Measurements from ENCODE around the gene ANKDD1A. TPM values are rescaled to one million over a fixed set of nuclear protein-coding genes. Genes with fewer than 3 reads are reported as not detected.

Gene ANKDD1A
- total RNA-seq, 1 experiment from 2014 or later: 0.16 TPM

- no peak for DNase-seq (ENCODE audit: unreplicated experiment)
- TF ChIP-seq CTCF (IDR thresholded peaks at IDR 0.05; ENCODE audit: unreplicated experiment): no peak
- BruUV-seq (replicated peaks): no TSS peak
- no peaks in the 10 kb centered on the region for H3K36me3 Mint-ChIP-seq (ENCODE audit: insufficient read depth, unreplicated experiment)
- no peak overlapping the region for H3K4me3 Mint-ChIP-seq (ENCODE audit: unreplicated experiment)
- ChIA-PET CTCF (interaction anchor here (0.6 kb wide), 1 partner anchor 11 kb away, joined by 3 read pairs; no protein-coding TSS in a partner anchor), POLR2A (interaction anchor here (0.5 kb wide), 1 partner anchor 215 kb away, joined by 6 read pairs; no protein-coding TSS in a partner anchor)
- H3K27ac Mint-ChIP-seq (ENCODE audit: low read depth, unreplicated experiment): no peak overlapping the region
- H3K4me1 Mint-ChIP-seq (ENCODE audit: insufficient read depth, unreplicated experiment): peaks cover 26% of the 10 kb centered on the region
- intact Hi-C loops (cut with micrococcal nuclease): no loop called here
- no peaks in the 10 kb centered on the region for H3K9me3 Mint-ChIP-seq (ENCODE audit: unreplicated experiment)
- no peaks in the 10 kb centered on the region for H3K27me3 Mint-ChIP-seq (ENCODE audit: insufficient read depth, unreplicated experiment)
Observed at GRCh38 chr15:64901141-64901540, 10.6 kb upstream of the ANKDD1A start.

GRCh38 chr15:64901914-64902313 is 9.8 kb upstream of the ANKDD1A start:
- no peak for DNase-seq (ENCODE audit: unreplicated experiment)

GRCh38 chr15:64902863-64903262 is 8.8 kb upstream of the ANKDD1A start:
- Mint-ChIP-seq H3K36me3 (ENCODE audit: insufficient read depth, unreplicated experiment) (no peaks in the 10 kb centered on the region), H3K27me3 (ENCODE audit: insufficient read depth, unreplicated experiment) (no peaks in the 10 kb centered on the region), H3K4me1 (ENCODE audit: insufficient read depth, unreplicated experiment) (peaks cover 12% of the 10 kb centered on the region), H3K4me3 (ENCODE audit: unreplicated experiment) (no peak overlapping the region), H3K9me3 (ENCODE audit: unreplicated experiment) (no peaks in the 10 kb centered on the region), H3K27ac (ENCODE audit: low read depth, unreplicated experiment) (no peak overlapping the region)
- no TSS peak for BruUV-seq (replicated peaks)
- intact Hi-C loops (cut with micrococcal nuclease): no loop called here
- ChIA-PET CTCF (no interaction called here), POLR2A (interaction anchor here (0.6 to 0.7 kb wide), 2 partner anchors 11 to 630 kb away, joined by 3 to 5 read pairs; no protein-coding TSS in a partner anchor)
- TF ChIP-seq CTCF (IDR thresholded peaks at IDR 0.05; ENCODE audit: unreplicated experiment): no peak
- no peak for DNase-seq (ENCODE audit: unreplicated experiment)

More at GRCh38 chr15:64901914-64902313, 9.8 kb upstream of the ANKDD1A start:
- Mint-ChIP-seq H3K9me3 (ENCODE audit: unreplicated experiment) (no peaks in the 10 kb centered on the region), H3K4me3 (ENCODE audit: unreplicated experiment) (no peak overlapping the region), H3K36me3 (ENCODE audit: insufficient read depth, unreplicated experiment) (no peaks in the 10 kb centered on the region), H3K27me3 (ENCODE audit: insufficient read depth, unreplicated experiment) (no peaks in the 10 kb centered on the region), H3K27ac (ENCODE audit: low read depth, unreplicated experiment) (no peak overlapping the region), H3K4me1 (ENCODE audit: insufficient read depth, unreplicated experiment) (peaks cover 21% of the 10 kb centered on the region)
- no peak for TF ChIP-seq CTCF (IDR thresholded peaks at IDR 0.05; ENCODE audit: unreplicated experiment)
- BruUV-seq (replicated peaks): no TSS peak
- ChIA-PET POLR2A (no interaction called here), CTCF (interaction anchor here (0.6 kb wide), 2 partner anchors 10 to 86 kb away, joined by 3 read pairs; no protein-coding TSS in a partner anchor)
- intact Hi-C loops (cut with micrococcal nuclease): no loop called here

- BruUV-seq (replicated peaks): no TSS peak
- H3K9me3 Mint-ChIP-seq (ENCODE audit: unreplicated experiment): no peaks in the 10 kb centered on the region
- intact Hi-C loops (cut with micrococcal nuclease): no loop called here
- TF ChIP-seq CTCF (IDR thresholded peaks at IDR 0.05; ENCODE audit: unreplicated experiment): no peak
- DNase-seq (ENCODE audit: unreplicated experiment): no peak
- no peak overlapping the region for H3K4me3 Mint-ChIP-seq (ENCODE audit: unreplicated experiment)
- no peak overlapping the region for H3K27ac Mint-ChIP-seq (ENCODE audit: low read depth, unreplicated experiment)
- H3K4me1 Mint-ChIP-seq (ENCODE audit: insufficient read depth, unreplicated experiment): peaks cover 6% of the 10 kb centered on the region
- ChIA-PET CTCF (no interaction called here), POLR2A (interaction anchor here (0.6 kb wide), 1 partner anchor 631 kb away, joined by 5 read pairs; no protein-coding TSS in a partner anchor)
- H3K36me3 Mint-ChIP-seq (ENCODE audit: insufficient read depth, unreplicated experiment): no peaks in the 10 kb centered on the region
- H3K27me3 Mint-ChIP-seq (ENCODE audit: insufficient read depth, unreplicated experiment): no peaks in the 10 kb centered on the region
Observed at GRCh38 chr15:64903326-64903950, 8.3 kb upstream of the ANKDD1A start.

All from MCF 10A (cell line).